HTR-8/SVneo (cell line): ENCODE measurements around the gene TOP1.
"Not testable (repeated sequence)": the region's sequence is repeated elsewhere in the genome, so short reads cannot be mapped to it uniquely, and the experiment has no call there.

Experiments
- DNase-seq: peaks from one replicate; pipeline ENCODE4 v3.0.0; 2011; ENCODE audit warnings: low spot score, mixed read lengths; ENCODE audit not compliant: insufficient read length
- FAIRE-seq: peaks from 2 replicates; lab custom pipeline; 2011; peaks lifted over from hg19 to GRCh38; lab: Jason Lieb, UNC

The TOP1 gene

DNA sequence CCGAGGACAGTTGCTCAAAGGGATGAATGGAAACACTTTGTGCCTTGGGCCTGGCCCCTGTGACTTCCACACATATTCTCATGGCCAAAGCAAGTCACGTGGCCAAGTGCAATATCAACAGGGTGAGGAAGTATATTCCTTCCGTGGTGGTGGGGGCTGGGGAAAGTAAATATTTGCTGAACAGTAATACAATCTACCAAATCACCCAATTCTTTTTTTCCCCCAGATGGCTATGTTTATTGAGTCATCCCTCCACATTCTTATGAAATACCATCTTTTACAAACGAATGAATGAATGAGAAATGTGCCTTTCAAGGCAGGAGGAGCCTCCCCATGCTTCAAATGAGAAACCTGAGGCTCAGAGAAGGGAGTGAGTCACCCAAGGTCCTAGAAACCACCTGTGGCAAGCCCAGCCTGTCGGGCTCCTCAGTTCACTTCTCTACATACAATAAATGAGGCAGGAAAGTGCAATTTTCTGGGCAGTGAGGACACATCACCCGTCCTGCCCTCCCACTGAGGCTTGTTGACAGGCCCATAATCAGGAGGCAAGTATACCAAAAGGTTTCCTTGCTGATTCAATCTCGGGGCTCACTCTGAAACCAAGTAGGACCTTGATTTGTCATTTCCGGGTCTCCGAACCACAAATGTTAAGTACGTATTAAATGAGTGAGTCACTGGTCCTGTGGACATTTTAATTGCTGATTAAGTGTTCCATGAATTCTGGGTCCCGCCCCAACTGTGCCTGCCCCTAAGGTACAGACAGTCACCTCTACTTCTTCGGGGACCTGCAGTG, 25.3 kb upstream of the TOP1 start:
- FAIRE-seq (peak; percentile 87), DNase-seq (peak; percentile 96)

DNA sequence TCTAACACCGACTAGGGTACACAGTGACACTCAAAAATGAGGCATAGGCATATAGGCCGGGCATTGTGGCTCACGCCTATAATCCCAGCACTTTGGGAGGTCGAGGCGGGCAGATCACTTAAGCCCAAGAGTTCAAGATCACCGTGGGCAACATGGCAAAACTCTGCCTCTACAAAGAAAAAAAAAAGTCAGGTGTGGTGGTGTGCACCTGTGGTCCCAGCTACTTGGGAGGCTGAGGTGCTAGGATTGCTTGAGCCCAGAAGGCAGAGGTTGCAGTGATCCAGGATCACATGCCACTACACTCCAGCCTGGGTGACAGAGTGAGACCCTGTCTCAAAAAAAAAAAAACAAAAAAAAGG, 24.7 kb upstream of the TOP1 start:
- FAIRE-seq, DNase-seq: not testable (repeated sequence)

DNA sequence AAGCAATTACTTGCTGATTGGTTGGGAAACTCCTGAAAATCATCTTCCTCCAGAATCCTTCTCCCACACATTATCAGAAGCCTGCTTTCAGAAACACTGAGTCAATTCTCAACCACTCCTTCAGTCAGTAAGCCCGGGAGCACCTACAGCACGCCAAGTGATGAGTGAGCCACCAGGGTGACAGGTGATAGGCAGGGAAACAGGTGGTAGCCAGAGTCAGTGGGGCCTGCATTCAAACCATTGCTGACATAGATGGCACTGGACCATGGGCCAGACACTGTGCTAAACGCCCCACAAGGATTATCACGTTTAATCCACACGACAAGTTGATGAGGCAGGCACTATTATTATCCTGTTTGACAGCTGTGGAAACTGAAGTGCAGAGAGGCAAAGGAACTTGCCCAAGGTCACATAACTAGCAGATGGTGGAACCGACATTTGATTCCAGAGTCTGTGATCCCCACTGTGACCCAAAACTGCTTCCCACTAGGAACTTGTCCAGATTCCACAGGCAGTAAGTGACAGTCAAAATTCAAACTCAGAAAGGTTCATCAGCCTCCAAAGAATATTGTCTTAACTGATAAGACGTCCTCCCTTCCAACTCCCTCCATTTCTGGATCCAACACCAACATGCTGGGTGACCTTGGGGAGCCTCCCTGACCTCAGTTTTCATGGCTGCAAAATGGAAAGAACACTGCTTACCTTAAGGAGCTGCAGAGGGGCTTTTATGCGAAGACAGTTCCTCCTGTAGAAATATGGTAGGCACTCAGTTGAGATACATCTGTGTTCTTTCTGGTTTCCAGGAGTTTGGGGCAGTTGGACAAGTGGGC, 23.9 kb upstream of the TOP1 start:
- FAIRE-seq (peak; percentile 31), DNase-seq (no peak)

DNA sequence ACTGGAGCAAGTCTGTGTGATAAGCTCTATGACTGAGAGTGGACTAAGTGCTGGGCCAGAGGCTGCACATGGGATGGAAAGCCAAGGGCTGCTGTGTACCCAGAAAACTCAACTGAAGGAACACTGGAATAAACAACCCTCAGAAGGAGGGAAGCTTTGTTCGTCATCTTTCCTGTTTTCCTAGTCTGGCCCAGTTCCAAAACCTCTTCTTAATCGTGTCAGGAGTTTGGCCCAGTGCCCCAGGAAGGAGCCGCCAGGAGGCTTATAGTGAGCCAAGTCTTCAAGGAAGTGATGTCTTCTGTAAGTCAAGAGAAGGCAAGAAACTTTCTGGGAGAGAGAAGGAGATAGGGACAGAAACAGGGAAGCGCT, 23.3 kb upstream of the TOP1 start:
- DNase-seq = peak; percentile 84
- FAIRE-seq = no peak

DNA sequence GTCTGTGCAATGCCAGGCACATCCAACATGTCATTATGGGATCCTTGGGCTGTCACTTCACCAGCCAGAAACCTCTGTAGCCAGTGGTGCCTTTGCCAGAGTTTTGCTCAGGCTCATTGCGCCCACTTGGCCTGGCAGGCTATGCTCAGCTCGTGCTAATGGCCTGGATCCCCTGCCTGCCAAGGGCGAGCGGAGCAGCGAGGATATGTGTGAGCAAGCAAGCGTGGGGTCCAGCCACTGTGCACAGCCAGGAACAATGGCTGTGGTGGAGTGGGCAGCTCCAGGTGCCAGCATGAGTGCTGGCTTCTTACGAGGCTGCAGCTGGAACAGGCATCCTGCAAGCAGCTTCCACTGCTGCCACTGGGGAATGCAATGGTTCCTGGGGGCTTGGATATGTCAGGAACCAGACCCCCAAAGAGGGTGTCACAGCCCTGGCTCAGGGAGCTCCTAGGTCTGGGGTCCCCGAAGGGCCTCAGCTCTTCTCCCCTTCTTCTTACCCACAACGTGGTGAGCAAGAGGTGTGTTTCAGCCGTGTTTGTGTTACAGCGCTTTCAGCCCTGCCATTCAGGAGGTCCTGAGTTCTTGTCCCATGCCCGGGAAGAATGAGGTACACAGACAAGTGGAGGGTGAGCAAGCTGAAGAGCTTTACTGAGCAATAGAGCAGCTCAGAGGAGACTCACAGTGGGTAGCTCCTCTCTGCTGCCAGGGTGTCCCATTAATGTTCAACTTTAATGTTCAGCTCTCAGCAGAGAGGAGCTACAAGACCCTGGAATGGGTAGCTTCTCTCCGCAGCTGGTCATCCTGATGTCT, 22.3 kb upstream of the TOP1 start:
- no peak for FAIRE-seq
- DNase-seq = no peak

DNA sequence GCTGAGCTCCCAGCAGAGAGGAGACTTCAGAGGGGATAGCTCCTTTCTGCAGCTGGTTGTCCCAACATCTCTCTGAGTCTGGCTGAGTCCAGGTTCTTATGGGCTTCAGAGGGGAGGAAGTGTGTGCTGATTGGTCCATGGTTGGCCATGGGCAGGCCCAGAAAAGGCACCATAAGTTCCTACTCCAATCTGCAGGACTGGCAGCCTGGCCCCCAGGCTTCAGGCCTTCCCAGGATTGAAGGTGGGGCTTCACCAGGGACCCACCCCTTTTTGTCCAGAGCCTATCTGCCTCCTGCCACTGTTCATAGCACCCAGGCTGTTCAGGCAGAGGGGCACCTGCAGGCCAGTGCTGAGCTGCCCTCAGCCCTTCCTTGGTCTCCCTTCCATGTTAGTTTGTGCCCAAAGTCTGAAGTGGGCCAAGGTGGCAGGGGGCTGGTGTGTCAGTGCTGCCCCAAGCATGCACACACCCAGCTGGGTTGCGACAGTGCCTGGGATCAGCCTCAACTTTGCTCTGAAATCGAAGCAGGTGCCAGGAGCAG, 21.6 kb upstream of the TOP1 start:
- DNase-seq (no peak), FAIRE-seq (peak; percentile 33)

DNA sequence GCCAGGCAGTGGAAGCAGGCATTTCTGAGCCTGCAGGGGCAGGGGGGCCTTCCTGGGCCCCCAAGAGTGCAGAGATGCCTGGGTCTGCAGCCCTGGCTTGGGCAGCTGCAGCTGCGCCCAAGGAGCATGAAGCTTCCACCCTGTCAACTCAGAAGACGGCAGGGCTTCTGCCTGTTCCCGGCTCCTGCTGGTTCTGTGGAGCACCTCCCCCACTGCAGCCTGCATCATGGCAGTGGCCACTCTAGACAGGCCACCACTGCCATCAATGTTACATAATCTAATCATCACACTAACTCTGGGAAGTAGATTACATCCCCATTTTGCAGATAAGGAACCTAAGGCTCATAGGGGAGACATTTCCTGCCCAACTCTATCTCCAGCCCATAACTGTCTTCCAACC, 21.1 kb upstream of the TOP1 start:
- no peak for FAIRE-seq
- DNase-seq = no peak

DNA sequence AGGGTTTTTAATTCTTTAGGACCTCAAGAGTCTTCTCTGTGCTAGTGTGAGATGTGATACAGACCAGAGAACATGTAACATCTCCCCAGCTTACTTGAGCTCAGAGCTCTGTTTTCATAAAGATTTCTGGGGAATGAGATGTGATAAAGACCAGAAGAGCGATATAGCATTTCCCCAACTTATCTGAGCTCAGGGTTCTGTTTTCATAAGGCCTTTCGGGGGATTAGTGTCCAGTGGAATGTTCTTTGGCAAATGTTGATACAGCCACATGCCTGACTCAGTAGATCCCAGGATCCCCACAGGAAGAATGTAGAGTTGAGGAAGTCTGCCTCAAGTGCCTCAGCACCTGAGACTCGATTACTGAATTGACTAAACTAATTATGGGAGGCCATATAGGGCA, 18.7 kb upstream of the TOP1 start:
- FAIRE-seq (no peak), DNase-seq (no peak)

DNA sequence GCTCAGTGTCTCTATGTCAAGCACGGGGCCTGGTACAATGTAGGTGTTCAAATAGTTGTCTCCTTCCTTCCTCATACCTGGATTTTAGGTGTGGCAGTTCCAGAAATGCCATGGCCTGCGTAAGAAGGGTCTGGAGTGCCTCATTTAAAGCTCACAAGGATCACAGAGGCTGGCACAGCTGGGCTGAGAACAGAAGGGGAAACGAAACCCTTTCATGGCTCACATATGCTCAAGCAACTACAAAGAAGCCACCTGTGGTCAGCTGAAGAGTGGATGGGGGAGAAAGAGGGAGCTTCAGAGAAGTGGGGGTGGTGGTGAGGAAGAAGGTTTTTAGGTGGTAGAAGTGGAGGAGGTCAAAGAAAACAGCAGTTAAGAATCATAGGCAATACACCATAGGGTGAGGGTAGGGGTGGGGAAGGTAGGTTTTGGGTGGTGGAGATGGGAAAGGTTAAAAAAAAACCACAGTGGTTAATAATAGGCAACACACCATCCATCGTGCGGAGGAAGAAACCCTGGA, 17.0 kb upstream of the TOP1 start:
- FAIRE-seq (no peak), DNase-seq (no peak)

DNA sequence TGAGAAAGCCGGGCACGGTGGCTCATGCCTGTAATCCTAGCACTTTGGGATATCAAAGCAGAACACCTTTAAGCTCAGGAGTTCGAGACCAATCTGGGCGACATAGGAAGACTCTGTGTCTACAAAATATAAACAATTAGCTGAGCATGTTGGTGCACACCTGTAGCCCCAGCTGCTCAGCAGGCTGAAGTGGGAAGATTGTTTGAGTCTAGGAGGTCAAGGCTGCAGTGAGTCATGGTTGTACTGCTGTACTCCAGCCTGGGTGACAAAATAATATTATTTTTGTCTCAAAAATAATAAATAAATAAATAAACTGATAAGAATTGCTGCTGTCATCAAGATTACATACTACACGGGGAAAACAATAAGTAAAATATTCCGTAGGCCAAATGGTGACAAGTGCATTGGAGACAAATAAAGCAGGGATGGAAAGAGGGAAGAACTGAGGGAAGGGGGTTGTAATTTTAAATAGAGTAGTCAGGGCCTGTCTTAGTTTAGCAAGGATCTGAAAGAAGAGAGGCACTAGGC, 14.0 kb upstream of the TOP1 start:
- DNase-seq = no peak
- FAIRE-seq = no peak

DNA sequence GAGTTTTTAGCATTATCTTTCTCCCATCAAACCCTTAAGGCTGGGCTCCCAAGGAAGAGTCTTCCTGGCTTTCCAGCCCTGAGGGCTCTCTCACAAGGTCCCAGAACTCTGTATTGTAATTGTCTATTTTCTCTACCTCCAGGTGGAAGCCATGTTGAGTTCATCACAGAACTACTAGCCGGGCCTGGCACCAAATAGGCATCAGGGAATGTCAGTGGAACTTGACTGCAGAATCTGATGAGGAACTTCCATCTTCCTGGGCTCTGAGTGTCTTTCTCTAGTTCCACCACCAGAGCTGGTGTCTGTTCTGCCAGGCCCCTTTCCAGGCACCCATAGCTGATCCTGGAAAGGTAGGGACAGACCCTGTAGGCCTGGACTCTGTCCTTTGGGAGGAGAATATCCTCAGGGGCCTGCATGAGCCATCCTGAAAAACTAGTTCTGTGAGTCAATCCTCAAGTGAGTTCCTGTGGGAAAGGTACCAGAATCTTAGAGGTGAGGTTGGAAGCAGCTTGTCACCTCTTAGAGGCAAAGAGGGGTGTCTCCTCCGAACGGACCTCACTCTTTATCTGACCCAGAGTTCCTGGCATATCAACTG, 11.1 kb upstream of the TOP1 start:
- DNase-seq = no peak

DNA sequence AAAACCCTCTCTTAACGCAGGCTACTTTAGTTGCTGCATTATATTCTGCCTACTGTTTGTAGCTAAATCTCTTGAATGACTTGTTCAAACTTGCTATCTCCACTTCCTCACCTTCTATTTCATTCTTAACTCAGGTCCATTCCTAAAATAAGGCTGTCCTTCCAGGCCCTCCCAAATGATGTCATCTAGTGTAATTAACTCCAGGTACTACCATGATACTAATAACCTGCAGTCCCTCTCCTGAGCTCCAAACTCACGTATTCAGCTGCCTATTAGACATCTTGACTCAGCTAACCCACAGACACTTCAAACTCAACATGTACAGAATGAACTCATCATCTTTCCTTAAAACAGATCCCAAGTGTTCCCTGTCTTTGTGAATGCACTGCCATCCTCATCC, 10.5 kb upstream of the TOP1 start:
- DNase-seq (no peak), FAIRE-seq (no peak)

More for the DNA sequence above, 11.1 kb upstream of the TOP1 start:
- no peak for FAIRE-seq

DNA sequence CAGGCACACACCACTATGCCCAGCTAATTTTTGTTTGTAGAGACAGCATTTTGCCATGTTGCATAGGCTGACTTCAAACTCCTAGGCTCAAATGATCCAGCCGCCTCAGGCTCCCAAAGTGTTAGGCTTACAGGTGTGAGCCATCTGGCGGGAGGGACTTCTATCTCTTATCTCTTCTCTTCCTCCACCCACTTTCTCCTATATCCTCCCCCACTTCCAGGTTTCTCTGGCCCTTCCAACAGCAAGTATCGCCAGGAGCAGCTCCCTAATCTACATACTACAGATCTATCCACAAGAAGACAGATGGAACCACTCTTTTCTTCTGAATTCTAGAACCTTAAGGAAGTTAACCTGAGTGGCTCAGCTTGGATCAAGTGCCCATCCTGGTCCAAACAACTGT, 5.1 kb upstream of the TOP1 start:
- DNase-seq (no peak), FAIRE-seq (no peak)

DNA sequence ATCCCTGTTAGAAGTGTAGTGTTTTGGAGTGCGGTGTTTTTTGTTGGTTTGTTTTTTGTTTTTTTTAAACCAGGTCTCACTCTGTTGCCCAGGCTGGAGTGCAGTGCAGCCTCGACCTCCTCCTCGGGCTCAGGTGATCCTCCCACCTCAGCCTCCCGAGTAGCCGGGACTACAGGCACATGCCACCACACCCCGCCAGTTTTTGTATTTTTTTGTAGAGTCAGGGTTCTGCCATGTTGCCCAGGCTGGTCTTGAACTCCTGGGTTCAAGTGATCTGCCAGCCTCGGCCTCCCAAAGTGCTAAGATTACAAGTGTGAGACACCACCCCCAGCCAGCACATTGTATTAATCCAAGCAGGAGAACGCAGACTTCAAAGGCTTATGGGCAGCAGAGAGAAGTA, 1.3 kb upstream of the TOP1 start:
- no peak for DNase-seq
- FAIRE-seq = peak; percentile 33

DNA sequence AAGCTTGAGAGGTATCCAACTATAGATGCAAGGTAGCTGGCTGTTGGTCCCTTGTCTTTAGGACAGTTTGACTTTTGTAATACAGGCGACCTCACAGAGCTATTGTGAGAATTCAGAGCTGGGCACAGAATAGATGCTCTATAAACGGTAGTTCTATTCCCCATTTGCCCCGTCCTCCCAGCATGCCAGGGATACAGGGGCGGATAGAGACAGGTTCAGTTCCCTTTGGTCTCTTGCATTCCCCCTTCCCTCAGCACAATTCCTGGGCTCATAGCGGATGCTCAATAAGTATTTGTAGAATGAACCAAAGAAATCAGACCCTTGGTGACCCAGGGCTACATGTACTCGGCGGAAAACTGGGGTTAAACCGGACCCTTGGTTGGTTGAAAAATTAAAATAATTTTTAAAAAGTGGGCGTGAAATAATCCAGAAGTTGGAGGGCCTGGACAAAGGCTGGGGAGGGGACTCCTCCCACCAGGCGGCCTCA, 707 bp upstream of the TOP1 start:
- no peak for DNase-seq
- FAIRE-seq = no peak

DNA sequence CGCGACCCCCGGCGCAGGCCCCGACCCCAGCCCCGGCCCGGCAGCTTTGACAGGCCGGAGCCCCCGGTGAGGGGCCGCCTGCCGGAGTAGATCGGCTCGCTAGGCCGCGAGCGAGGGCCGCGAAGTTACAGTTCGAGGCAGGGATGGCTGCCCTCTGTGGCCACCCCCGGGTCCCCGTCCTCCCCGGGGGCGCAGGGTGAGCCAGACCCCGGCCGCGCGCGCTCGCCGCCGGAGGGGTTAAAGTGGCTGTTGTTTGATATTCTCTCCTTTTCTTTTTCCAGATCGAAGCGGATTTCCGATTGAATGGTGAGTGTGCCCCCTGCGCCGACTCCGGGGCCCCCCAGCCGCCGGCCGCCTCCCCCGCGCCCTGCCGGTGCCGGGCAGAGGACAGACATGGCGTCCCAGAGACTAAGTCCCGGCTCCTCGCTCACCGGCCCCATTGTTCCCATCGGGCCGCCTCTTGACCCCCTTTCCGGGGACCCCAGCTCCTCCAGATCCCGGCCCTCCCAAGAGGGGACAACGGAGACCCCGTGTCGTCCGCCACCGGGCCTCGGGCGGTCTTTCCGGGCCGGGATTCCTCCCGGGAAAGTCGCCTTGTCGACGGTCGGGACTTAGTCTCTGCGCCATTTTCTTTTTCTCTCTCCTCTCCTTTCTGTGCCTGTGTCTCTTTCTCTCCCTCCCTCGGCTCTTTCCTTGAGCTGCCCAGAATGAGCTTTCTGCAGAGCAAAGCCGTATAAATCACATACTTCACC, 704 bp downstream of the TOP1 start:
- no peak for FAIRE-seq
- DNase-seq = peak; percentile 57

DNA sequence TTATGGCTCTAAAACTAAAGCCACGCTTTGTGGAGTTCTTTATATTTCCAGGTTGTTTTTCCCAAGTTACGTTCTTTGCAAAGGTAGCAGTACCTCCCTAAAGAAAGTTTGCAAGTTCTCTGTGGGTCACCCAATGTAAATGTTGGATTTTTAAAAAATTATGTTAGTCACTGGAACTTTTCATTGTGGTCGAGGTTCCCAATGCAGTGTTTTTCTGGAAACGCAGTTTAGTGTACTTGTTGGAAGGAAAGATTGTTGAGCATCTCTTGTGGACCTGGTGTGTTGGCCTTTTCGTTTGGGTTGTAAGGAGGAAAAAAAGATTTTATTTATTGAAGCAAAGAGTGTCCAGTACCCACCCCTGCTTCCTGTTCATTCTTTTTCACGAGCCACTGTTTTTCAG, 1.4 kb downstream of the TOP1 start:
- no peak for FAIRE-seq
- no peak for DNase-seq

DNA sequence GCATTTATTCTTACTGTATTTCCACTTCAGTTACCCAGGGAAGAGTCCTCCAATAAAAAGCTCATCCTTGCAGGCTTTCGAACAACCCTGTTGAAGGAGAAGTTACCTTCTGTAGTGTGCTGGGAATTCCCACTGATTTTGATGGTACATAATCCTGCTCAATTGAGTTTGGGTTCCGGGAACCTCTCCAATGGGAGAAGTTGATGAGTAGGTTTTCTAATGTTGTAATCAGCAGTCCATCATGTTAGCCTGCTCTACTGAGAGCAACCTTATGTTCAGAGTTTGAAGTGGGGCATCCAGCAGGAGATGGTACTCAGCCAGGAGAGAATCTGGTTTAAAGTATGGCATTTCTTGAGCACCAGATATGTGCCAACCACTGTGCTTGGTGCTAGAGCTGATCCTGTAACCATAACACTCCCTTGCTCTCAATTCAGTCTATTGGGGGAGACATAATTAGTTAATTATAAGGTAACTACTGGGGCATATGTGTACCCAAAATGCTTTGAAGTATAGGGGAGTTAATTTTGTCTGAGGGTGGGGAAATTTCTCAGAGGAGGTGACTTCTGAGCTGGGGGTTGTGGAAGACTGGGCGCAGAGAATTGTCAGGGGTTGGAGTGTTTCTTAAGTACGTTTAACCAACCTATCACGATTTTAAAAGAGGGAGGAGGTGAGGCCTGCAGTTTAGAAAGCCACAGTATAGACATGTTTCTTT, 2.1 kb downstream of the TOP1 start:
- DNase-seq = no peak
- peak; percentile 58 for FAIRE-seq
